NCI-H82 (cell line): ENCODE measurements around the gene NALCN.

Experiments
- DNase-seq: peaks from one replicate; lab custom pipeline; 2025; lab: John Stamatoyannopoulos, UW

Gene NALCN

DNA sequence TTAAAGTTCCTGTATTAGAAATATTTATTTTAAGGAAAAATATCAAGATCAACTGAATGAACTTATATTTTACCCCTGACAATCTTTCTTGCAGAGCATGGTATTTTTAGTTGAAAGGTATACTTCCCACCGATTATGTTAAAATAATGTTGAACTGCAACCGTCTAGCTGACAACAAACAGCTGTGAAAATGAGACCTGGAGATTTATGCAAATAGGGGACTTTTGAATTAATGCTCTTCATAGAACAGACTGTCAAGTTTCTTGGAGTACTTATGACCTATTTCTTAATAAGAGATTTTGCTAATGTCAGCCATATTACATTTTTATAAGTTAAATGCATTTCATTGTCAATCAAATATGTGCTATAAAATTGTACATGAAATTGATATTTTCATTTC lies 210.9 kb downstream of the NALCN start:
- no peak for DNase-seq

DNA sequence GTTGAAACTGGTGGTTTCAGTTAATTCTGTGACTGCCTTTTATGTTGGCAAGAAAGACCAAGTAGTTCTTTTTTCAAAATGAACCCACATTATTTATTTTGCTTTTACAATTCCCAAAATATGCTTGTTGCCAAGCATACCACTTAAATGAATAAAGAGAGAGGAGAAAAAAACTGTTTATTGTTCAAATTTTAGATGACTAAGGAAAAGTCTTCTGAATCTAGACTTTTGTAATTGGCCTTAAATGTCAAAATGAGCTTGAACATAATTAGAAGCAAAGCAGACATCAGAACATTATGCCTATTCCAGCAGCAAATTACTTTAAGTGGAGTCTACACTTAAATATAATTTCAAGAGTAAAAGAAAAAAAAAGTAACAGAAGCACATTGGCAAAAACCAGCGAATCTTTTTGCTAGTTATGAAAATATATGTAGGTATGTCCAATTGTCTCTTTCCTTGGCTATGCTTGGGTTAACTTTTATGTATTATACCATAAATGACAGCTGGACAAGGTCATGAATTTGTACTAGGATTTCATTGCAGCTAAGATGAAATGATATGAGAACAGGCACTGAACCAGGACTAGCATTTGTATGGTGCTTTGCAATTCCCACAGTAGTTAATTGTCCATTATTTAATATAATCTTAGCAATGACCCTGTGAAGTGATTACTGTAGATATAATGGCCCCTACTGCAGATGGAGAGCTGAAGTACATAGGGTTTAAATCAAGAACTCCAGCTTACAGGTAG lies 211.9 kb downstream of the NALCN start:
- no peak for DNase-seq

DNA sequence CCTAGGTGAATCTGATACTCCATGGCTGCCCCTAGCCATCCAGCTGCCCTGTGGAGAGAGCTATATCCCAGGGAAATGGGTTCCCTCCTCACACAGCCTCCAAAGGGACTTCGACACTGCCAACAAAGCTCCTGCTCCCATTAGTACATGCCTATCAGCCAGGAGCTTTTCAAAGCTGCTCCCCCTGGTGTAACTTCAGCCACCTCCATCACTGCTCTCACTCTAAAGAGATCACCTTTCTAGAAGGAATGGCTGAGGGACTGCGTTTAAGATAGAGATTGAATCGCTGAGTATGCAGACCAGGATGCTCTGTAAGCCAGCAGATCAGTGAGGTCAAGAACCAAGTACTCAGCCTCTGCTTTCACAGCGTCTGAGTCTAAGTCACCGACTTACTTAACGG lies 213.7 kb downstream of the NALCN start:
- peak; percentile 56 for DNase-seq

DNA sequence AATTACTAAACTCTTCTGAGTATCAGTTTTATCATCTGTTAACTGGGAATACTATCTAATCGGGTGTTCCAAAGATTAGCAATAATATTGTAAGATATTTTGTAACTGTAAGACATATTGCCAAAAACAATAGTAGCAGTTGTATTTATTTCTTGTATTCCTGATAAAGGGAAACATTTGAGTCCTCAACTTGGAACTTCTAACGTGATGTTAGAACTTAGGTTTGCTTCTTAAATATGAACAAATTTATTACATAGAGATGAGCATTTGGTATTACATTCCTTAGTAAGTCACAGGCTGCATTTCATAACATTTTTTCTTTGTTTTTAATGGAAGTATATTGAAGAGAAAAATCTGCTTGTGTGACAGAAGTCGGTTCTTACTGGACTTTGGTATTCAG lies 225.3 kb downstream of the NALCN start:
- DNase-seq, result no peak

DNA sequence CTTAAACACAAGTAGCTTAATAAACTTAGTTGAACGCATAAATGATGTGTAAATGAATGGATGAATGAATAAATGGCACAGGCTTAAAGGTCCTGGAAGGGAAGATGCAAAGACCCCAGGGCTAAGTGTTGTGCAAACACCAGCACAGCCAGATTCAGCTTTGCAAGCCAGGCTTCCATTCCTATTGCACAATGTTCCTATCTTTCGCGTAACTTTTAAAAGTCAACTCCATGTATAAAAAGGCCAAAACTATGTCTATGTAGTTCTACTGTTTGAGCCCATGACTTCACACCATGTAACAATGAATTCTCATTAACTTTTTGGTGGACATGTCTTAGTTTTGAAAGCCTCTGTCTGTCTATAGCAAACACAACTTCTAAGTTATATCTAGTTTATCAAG lies 226.0 kb downstream of the NALCN start:
- DNase-seq, result no peak

DNA sequence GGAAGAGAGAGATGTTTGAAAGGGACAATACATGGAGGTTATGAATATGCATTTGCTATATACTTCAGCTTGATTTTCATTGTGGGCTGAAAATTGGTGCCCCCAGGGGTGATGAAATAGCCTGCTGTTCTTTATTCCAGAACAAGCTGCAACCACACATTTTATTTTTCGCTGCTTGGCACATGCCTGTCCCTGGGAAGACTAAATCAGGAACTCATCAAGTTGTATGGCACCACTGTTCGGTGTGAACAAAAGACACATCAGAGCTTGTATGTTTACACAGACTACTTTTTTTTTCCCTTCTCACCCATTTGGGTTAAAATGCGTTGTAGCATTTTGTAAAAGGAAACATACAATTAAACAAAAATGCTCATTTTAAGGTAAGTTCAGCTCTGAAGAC lies 230.7 kb downstream of the NALCN start:
- DNase-seq, result no peak

DNA sequence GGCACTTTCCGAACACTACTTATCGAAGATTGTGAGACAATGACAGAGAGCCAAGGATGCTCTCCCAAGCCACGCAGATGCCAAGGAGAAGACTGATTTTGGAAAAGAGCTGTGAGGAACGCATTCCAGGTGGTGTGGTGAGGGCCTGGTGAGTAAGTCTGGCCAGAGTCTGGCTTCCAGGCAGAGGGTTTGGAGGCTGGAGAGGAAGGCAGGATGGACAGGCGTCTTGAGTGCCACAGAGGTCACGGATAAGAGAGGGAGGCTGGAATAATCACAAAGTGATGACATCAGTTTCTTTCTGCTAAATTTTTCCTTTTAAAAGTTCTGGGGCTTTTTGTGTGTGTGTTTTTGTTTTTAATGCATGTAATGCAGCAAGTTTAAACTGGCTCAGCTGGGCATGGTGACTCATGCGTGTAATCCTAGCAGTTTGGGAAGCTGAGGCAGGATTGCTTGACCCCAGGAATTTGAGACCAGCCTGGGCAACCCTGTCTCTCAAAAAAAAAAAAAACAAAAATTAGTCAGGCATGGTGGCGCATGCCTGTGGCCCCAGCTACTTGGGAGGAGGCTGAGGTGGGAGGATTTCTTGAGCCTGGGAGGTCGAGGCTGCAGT lies 235.1 kb downstream of the NALCN start:
- no peak for DNase-seq

DNA sequence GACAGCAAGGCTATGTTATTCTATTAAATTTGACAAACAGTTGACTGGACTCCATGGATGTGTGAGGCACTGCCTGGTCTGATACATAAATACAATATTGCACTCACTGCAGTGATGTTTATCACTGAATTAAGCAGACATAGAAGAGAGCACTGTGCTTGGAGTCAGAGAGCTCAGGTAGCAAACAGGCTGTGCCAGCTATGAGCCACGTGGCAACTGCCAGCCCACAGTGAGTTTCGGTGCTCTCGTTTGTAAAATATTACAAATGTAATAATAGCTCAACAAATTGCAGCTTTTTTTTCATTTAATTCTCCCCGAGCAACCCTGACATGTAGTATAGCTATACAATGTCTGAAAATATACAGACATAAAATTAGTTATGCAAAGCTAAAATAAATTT lies 237.3 kb downstream of the NALCN start:
- DNase-seq, result no peak

DNA sequence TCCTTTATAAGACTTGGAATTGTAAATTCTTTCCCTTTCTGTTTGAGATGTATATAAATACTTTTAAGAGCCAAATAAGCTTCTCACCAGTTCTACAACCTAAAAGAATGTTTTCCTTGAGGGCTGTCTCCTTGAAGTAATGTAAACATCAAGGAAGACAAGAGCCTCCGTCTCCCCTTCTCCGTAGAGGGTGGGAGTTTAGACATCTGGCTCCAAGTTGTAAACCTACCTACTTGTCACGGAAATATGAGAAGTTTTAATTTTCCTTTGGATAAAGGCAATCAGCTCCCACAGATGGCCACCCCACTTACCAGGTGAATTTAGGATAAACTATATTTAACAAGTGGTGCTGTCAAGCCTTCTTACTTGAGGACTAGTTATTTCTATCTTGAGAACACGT lies 237.9 kb downstream of the NALCN start:
- DNase-seq, result peak; percentile 75

DNA sequence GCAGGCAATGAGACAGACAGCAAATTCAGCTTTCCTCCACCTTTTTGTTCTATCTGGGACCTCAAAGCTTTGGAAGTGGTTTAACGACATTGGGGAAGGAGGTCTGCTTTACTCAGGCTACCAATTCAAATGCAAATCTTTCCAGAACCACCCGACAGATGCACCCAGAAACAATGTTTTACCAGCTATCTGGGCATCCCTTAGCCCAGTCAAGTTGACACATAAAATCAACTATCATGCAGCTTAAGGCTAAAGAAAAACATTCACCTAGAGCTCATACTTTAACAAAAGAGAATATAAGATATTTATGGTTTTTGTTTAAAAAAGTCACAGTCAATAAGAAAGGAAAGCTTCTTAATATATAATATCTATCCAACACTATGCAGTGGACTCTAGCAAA lies 246.0 kb downstream of the NALCN start:
- no peak for DNase-seq

DNA sequence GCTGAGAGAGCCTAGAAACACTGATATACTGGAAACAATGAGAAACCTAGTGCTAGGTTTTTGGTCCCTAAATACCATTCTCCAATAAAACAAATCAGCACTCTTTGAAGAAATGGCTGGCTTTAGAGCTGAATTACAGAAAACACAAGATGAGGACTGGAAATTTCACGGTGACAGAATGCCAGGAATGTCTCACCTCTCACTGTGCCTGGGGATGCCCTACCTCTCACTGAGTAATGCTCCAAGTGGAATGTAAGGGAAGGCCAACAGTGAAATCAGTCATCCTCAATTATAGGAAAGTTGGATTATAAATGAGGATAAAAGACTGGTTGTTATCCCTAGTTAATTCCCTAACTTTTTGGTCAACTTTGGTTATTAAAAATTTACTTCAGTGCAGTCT lies 259.0 kb downstream of the NALCN start:
- DNase-seq, result no peak

DNA sequence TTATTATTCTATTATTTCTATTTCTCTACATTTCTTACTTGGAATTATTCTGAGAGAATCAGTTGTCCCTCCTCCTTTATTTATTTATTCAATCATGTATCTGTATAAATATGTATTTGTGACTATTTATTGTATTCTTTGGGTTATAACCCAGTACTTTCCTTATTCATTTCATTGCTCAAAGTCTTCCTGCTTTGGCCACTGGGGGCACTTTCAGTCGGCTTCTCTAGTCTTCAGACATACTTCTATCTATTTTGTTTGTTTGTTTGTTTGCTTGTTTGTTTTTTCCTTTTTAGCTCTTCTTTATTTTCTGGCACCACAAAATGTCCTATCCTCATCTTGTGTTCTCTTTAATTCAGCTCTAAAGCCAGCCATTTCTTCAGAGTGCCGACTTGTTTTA lies 260.4 kb downstream of the NALCN start:
- peak; percentile 17 for DNase-seq

DNA sequence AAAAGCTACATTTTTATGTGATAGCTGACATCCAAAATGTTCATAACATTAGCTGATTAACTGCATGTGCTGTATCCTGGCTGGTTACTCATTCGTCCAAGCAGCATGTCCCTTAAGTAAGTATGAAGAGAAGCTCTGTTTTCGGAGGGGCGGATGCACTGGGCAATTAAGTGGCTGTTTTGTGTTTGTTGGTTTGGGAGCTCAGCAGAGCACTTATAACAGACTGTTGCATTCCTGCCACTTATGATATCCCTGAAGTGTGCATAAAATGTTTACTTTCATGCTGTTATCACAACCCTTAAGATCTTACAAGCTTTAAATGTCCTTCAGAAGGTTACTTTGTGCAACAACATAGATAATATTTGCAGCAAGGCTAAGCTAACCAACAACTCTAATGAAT lies 264.1 kb downstream of the NALCN start:
- no peak for DNase-seq

DNA sequence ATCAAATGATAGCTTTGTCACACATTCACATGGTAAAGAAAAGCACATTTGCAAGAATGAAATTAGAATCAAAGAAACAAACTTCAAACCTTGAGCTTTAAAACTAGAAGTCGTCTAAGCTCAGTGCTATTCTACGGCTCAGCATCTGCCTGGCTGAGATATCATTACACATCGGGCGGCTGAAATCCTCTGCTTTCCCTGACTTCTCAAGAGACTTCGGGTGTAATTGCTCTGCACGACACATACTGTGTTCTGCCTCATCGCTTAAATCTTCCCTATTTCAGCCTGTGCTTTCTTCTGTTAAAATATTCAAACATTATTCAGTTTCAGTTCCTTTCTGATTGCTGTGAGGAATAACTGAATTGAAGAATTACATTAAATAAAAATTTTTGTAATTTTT lies 265.3 kb downstream of the NALCN start:
- peak; percentile 68 for DNase-seq

DNA sequence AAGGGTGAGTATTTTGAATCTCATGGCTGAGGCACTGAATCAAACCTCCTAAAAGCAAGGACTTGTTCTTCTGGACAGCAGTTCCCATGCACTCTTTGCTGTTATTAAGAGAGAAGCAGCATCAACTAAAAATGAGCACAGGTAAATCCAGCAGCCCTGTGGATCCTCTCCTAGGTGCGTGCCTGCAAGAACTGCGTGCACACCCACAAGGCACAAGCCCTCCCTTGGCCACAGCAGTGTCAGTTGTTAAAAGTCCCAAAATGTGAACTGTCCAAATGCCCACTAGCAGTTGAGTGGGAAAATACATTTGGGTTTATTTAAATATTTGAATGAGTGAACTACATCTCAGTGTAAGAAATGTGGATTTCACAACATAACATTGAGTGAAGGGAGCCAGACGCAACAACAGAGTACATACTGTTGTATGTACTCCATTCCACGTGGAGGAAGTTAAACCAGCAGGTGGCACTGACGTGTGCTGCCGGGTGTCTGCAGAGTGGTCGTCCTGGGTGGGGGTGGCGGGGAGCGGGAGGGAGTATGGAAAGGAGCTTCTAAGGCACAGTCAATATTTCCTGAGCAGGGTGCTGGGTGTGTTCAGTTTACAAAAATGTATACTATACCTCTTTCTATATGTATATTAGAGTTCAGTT lies 266.4 kb downstream of the NALCN start:
- peak; percentile 88 for DNase-seq

DNA sequence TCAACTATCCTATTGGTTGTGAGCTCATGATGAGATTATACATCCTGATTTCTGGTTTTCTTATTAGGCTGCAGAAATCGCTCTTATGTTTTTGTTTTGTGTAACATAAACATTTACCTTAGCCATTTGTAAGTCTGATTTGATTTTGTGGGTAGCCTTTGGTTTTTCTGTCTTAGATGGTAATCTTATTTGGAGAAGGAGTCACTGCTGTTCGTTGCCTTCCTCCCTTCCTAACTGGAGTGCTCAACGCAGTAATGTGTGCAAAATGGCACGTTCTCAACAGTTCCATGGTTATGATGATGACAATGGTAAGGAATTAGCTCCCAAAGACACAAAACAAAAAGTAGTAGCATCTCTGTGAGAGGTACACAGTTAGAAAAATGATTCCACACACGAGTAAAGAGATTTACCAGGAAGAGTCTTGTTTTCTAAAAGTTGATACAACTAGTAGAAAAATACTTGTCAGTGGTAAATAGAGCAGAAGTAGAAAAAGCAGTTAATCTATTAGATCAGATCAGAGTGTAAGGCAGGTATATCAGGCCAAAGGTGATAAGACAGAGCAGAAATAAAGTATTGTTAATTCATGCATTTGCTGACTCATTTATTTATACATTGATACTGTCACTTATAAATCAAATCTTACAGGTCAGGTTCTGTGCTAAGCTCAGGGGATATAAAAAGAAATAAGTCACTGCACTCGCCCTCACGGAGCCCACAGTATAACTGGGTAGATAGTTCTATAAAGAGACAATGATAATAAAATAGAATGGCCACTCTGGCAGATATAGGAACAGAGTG lies 270.0 kb downstream of the NALCN start:
- DNase-seq, result no peak

DNA sequence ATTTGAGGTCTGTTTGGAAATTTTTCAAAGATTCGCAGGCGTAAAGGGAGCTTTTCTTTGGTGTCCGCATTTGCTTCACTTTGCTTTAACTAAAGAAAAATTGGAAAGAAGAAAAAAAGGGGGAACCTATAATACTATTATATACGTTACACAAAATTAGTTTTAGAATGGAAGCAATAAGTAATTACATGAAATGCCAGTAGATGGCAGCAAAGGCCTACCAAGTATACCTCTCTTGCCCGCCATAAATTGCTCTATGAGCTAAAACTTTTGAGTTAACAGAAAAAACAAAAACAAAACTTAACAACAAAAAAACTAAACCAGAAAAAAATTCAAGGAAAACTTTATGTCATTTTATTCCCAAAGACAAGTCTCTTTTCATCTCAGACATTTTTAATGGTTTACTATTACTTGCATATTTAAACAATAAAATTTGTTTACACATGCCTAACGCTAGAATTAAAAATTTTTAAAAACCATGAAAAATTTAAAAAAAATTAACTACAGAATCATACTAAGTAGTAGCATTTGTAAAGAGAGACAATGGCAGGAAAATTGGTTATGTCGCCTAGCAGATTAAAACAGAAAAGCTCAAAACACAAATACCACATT lies 271.4 kb downstream of the NALCN start:
- peak; percentile 87 for DNase-seq

DNA sequence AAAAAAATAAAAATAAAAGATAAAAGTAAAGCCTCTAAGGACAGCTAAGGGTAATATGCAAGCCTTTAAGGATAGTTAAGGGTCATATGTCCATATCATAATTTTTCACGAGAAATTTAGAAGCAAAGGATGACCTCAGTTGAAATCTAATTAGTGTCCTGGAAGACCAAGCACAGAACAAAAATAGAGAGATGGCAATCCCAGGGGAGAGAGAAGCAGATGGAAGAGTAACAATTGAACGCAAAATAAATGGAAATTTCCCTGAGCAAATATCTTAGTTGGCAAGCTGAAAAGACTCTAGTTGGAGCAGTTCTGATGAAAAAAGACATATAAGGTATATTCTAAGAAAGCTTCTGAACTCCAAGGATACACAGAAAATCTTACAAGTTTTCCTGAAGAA lies 275.4 kb downstream of the NALCN start:
- no peak for DNase-seq

DNA sequence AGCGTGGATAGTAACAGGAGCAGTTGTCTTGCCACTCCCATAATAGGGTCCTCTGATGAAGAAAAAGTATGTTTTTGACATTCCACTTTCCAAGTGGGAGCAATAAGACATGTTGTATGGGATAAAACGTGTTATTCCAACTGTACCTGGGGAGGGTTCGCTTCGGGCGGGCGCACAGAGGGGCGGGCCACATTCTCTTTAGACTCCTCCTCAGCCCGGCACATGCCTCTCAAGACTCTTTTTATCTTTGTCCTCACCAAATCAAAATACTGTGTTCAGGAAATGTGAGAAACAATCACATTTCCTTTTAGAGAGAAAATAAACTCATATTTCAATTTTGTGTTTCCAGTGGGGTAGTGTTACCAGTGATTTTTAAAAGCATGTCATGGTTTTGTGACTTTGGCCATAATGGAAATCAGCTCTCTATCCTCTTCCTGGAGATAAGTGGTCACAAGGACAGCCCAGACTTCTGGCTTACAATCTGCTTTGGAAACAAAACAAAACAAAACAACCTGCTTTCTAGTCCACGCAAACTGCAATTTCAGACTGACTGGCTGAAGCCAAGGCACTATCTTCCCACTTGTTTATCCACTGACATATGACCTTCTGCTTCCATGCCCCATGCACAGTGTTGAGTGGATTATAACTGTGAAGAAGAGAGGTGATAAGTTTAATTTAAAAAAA lies 276.1 kb downstream of the NALCN start:
- DNase-seq, result no peak

DNA sequence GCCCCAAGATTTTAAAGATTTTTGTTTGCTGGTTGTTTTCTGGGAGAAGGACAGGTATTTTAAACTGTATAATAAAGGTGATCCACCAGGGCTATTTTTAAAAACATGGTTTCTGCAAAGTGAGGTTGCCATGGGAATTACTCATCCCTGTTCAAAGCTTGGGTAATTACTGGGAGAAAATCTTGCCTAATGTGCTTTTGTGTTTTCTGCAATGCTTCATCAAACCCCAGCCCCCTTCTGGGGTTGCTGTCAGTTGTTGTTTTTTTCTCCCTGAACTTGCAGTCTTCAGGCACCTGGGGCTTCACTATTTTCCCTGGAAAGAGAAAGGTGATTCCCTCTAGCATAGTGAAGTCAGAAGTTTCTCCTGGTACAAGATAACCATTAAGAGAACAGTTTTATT lies 277.2 kb downstream of the NALCN start:
- no peak for DNase-seq

DNA sequence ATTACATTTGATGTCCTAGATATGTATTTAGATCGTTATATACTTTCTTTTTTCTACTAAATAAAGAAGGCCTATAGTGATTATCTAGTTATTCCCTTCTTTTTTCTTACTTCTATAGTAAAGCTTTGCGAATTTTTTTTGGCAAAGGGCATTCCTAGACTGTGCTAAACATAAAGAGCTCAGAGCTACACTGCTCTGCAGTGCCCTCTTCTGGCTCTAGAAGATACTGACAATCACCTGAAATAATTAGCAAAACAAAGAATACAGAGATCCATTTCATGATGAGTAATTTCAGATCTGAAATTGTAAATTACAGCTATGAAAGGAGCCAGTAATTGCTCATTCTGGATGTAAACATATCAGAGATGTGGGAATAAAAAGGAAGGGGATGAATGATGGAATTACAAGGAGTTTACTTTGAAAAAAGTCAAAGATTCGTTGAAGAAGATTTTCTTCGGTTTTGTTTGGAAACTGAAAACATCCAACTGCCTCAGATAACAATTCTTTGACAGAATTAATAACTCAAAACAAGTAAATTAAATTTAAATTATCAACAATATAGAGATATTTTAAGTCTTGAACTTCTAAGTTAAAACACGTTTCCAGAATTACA lies 288.5 kb downstream of the NALCN start:
- DNase-seq, result peak; percentile 82
